Subcutaneous preadipocyte (primary cell): ENCODE data around the gene VN1R2. TPM values are rescaled to one million over a fixed set of nuclear protein-coding genes. Genes with fewer than 3 reads are reported as not detected.

Experiments used
- total RNA-seq: library from RNA; depleted of rRNA; stranded (reverse); fragments of >200 nt; gene quantifications from 2 replicates; pipeline ENCODE4 v1.2.3, GENCODE V29; 2012

The VN1R2 gene
- not detected in 2 replicates for total RNA-seq

GRCh38 chr19:53257715-53258342 is at the start of gene VN1R2:
VN1R2 (plus strand) TSS chr19:53258292; CDS start chr19:53258376, 84 bp downstream.

GRCh38 chr19:53254411-53255341 is 3.4 kb upstream of the VN1R2 start, which contains the start of gene ZNF677:
ZNF677 (minus strand) TSS chr19:53254873; CDS start chr19:53251550, 3,323 bp downstream.

GRCh38 chr19:53267623-53268022 is 9.5 kb downstream of the VN1R2 start, which contains the start of gene VN1R4:
VN1R4 (minus strand) TSS chr19:53267723; CDS start chr19:53267665, 58 bp downstream.

Other genes with a start within 250 kb of the VN1R2 start
- gene ERVV-1, start 244.4 kb upstream of the VN1R2 start, total RNA-seq: not detected in 2 replicates
- gene ERVV-2, start 213.6 kb upstream of the VN1R2 start, total RNA-seq: not detected in 2 replicates
- gene ZNF160, start 154.9 kb upstream of the VN1R2 start, total RNA-seq: 27.6 and 39.5 TPM in 2 replicates
- gene ZNF415, start 125.4 kb upstream of the VN1R2 start, total RNA-seq: 2.2 and 3.7 TPM in 2 replicates
- gene ZNF347, start 99.2 kb upstream of the VN1R2 start, total RNA-seq: 4.8 and 7.6 TPM in 2 replicates
- 3.7 and 4.8 TPM in 2 replicates for gene ZNF665, start 64.9 kb upstream of the VN1R2 start, total RNA-seq
- gene ZNF677, start 3.4 kb upstream of the VN1R2 start, total RNA-seq: 11.1 and 12.5 TPM in 2 replicates
- not detected in 2 replicates for gene VN1R4, start 9.4 kb downstream of the VN1R2 start, total RNA-seq
- gene ZNF845, start 75.5 kb downstream of the VN1R2 start, total RNA-seq: 4.8 and 6.6 TPM in 2 replicates
- 2.0 and 3.3 TPM in 2 replicates for gene ZNF525, start 107.4 kb downstream of the VN1R2 start, total RNA-seq
- 11.0 and 13.1 TPM in 2 replicates for gene ZNF765, start 136.9 kb downstream of the VN1R2 start, total RNA-seq
- 9.8 and 11.0 TPM in 2 replicates for gene ZNF761, start 173.7 kb downstream of the VN1R2 start, total RNA-seq
- 2.9 and 3.3 TPM in 2 replicates for gene ZNF813, start 209.4 kb downstream of the VN1R2 start, total RNA-seq